ENCODE results near the gene PLCH2. TPM values are rescaled to one million over a fixed set of nuclear protein-coding genes. Genes with fewer than 3 reads are reported as not detected.
"Not testable (repeated sequence)": the region's sequence is repeated elsewhere in the genome, so short reads cannot be mapped to it uniquely, and the experiment has no call there.

PLCH2 gene
- total RNA-seq, 4 donors from 2014 or later = 0.16 to 1.7 (median 0.44) TPM

DNA sequence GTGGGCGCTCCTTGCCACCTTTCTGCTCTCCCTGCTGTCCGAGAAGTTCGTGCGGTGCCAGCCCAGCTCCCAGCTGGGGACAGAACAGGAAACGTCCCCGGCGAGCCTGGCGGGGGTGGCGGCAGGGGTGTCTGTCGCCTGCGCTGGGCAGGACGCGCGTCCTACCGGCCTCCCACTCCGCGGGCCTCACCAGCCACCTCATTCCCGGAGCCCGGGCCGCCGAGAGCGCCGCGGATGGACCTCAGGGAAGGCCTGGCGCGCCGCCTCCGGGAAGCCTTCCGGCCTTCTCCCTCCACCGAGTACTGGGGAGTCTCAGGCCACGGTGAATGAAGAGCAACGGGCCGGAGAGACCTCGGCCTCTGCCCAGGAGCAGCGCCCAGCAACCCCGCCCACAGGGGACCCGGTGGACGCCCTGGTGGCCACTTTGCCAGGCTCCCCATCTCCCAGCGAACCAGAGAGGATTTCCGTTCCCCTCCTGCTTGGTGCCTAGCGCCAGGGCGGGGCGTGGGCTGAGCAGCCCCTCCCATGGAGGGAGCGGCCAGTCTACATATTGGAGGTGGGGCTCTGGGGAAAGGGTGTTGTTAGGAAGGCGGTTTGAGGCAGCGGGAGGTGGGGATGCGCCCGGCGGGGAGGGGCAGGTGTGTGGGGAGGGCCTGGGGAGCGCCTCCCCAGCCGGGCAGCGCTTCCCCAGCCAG is 70.6 kb downstream of the PLCH2 start:
- ATAC-seq (ENCODE audit: low FRiP score) = peak; percentile 65

DNA sequence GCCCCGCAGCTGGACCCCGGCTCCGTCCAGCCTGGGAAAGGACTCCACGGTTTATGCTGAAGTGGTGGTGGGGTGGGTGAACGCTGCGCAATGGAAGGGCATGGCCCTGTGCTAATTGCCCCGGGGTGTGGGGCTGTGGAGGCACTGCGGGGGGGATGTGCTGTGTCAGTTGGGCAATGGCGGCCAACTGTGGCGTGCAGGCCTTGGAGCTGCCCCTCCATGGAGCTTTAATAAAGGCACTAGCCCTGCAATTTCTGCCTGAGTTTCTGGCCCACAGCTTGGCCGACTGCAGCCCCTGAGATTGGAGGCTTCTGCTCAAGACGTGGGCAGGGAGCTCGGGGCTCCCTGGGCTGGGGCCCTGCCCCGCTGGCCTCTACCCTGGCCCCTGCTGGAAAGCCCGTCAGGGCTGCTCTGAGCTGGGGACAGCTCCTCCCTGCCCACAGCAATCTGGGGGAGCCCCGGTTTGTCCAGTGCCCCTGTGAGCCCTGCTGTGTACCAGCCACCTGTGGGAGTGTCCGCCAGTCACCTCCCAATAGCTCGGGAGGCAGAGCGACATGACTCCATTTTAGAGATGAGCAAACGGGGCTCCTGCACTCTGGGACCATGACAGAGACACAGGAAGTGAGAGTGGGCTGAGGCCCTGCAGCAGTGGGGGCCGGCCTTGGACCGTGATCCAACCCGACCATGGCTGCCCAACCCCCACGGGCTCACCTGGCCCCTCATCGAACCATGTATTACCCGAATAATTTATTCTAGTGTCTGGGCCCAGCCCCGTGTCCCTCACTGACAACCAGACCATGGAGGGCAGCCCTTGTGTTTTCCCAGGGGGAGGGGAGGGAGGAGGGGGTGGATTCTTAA is 71.3 kb downstream of the PLCH2 start:
- peak; percentile 7 for ATAC-seq (ENCODE audit: low FRiP score)
- TF ChIP-seq, protein P1, sequence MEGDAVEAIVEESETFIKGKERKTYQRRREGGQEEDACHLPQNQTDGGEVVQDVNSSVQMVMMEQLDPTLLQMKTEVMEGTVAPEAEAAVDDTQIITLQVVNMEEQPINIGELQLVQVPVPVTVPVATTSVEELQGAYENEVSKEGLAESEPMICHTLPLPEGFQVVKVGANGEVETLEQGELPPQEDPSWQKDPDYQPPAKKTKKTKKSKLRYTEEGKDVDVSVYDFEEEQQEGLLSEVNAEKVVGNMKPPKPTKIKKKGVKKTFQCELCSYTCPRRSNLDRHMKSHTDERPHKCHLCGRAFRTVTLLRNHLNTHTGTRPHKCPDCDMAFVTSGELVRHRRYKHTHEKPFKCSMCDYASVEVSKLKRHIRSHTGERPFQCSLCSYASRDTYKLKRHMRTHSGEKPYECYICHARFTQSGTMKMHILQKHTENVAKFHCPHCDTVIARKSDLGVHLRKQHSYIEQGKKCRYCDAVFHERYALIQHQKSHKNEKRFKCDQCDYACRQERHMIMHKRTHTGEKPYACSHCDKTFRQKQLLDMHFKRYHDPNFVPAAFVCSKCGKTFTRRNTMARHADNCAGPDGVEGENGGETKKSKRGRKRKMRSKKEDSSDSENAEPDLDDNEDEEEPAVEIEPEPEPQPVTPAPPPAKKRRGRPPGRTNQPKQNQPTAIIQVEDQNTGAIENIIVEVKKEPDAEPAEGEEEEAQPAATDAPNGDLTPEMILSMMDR (IDR thresholded peaks at IDR 0.05) = no peak
- DNase-seq (ENCODE audit: low spot score) = no peak

More for the DNA sequence above, 70.6 kb downstream of the PLCH2 start:
- DNase-seq (ENCODE audit: low spot score) = no peak
- TF ChIP-seq, protein P1 (IDR thresholded peaks at IDR 0.05) = no peak

DNA sequence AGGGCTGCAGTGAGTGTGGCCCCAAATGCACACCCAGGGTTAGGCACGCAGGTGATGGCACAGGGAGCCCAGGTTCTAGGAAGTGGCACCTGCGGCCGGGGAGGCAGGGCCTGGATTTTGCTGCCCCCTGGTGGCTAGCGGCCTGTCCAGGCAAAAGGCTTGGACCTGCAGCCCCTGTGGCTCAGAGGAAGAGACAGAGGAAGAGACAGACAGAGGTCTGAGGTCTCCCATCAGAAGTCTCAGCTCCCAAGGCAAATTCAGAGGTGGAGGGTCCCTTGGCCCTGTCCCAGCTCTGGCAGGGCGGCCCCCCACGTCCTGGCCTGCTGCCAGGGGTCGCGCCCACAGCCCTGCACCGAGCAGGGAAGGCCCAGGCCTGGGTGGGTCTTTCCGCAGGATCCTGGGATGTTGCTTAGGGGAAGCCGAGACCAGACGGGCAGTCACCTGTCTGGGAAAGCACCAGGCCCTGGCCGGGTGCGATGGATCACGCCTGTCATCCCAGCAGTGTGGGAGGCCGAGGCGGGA is 72.0 kb downstream of the PLCH2 start:
- TF ChIP-seq, protein P1 (IDR thresholded peaks at IDR 0.05) = peak in 2 of 3 donors; percentile 43 to 58
- DNase-seq (ENCODE audit: low spot score) = no peak
- peak; percentile 27 for ATAC-seq (ENCODE audit: low FRiP score)

DNA sequence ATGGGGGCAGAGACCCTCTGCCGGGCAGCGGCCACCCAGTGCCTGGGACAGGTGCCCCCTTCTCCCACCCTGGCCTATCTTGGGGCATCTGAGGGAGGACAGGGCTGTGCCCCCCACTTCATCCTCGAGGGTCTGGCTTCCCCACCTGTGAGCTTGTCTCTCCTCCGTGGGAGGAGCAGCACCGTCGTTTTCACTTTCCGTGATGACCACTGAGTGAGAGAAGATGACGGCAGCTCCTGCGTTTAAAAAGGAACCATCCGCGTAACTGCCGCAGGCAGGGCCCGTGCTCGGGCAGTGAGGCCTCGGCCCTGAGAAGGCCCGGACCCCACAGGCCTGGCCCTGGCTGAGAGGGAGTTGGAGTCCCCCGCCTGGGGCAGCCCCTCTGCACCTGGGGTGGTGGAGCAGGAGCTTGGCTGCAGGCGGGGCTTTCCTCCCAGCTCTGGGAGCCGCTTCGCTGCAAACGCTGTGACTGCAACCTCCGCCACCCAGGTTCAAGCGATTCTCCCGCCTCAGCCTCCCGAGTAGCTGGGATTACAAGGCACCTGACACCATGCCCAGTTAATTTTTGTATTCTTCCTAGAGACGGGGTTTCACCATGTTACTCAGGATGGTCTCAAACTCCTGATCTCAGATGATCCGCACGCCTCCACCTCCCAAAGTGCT is 73.4 kb downstream of the PLCH2 start:
- not testable (repeated sequence) for DNase-seq (ENCODE audit: low spot score); ATAC-seq (ENCODE audit: low FRiP score)

DNA sequence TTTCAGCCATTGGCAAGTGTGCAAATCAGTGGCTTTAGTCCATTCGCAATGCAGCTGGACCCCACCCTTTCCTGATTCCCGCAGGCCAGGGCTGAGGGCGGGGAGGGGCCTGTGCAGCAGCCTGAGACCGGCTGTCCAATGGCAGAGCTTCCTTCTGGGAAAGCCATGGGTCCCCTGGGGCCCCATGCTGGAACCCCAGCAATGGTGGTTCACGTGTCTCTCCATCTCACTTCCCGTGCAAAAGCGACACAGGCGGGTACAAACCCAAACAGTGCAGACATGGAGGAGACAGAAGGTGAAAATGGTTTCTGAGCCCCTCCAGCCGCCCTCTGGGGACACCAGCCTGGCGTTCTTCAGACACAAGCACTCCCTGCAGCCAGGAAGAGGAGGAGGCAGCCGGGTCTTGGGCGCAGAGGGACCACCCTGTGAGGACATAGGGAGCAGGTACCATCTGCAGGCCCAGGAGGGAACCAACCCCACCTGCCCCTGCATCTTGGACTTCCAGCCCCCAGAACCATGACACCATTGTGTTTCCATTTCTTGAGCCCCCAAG is 74.3 kb downstream of the PLCH2 start:
- DNase-seq (ENCODE audit: low spot score); ATAC-seq (ENCODE audit: low FRiP score): not testable (repeated sequence)

DNA sequence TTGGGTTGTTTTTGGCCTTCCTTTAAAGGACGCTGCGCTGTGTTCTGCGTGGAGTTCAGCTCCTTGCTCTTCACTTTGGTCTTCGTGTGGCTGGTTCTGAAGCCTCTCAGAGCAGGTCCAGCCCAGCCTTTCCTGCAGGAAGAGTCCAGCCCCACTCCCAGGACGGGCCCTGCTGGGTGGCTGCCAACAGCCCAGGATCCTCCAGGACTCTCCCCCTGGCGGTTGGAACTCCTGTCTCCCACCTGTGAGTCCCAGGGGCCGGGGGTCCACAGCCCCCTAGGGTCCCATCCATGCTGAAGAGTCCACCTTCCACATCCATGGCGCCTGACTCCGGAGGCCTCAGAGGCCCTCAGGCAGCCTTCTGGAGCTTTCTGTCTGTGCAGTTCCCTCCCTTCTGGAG is 75.5 kb downstream of the PLCH2 start:
- ATAC-seq (ENCODE audit: low FRiP score); DNase-seq (ENCODE audit: low spot score): not testable (repeated sequence)

DNA sequence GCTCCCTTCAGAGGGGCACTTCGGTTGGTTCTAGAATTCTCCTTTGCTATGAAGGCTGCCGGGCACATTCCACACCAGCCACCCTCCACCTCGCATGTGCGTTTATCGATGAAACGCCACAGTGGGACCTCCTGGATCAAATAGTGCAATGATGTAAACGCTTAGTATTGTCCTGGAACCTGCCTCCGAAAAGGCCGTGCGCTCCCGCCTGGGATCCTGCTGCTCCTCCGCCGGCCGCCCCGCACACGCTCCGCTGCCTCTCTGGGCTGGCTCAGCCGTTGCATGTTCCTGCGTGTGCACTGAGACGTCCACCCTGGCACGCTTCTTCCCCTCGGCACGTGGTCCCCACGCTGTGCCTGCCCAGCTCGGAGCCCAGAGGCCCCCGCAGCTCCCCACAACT is 76.1 kb downstream of the PLCH2 start:
- no peak for DNase-seq (ENCODE audit: low spot score)
- TF ChIP-seq, protein P1 (IDR thresholded peaks at IDR 0.05) = no peak
- ATAC-seq (ENCODE audit: low FRiP score) = no peak

DNA sequence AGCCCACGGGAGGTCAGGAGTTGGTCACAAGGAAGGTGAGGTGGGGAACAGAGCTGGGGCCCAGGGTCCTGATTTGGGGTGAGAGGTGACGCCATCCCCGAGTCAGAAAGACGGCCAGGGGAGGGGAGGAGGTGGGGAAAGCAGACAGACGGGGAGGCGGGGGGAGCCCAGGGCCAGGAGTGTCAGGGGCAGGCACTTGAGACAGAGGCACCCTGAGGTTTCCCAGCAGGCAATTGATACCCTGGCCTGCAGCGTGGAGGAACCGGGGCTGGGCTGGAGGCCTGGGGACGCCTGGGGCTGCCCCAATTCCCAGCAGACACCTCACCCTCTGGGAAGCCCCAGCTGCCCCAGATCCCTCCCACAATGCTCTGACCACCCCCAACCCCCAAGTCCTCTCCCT is 77.0 kb downstream of the PLCH2 start:
- DNase-seq (ENCODE audit: low spot score); ATAC-seq (ENCODE audit: low FRiP score): not testable (repeated sequence)

Measured in omental fat pad (tissue), 4 donors.